Coronary artery (tissue), 2 donors: Measurements from ENCODE around the gene TPPP2.

ENCODE experiments used
- DNase-seq: peaks from one replicate; pipeline ENCODE4 v3.0.0-alpha.2; 2017; ENCODE audit warnings: low spot score
- H3K27ac ChIP-seq, 2 donors: fragments of 200-600 bp; sonication (generic); one replicate each; pipeline ENCODE4 v1.5.1; 2016 to 2019
- H3K4me3 ChIP-seq: fragments of 200-600 bp; sonication (generic); 2 replicates; pipeline ENCODE4 v1.5.1; 2016; ENCODE audit warnings: mild to moderate bottlenecking, moderate library complexity
- CTCF ChIP-seq: fragments of 200-600 bp; sonication (generic); IDR thresholded peaks from one replicate; pipeline ENCODE4 v1.5.1; 2019; ENCODE audit warnings: antibody characterized with exemption

Gene TPPP2

GRCh38 chr14:21016413-21017190 lies 13.4 kb upstream of the TPPP2 start:
- H3K27ac ChIP-seq: no peak overlapping the region
- no peak for TF ChIP-seq CTCF
- no peak for DNase-seq
- H3K4me3 ChIP-seq: no peak overlapping the region

GRCh38 chr14:21017528-21018245 lies 12.3 kb upstream of the TPPP2 start:
- no peak for TF ChIP-seq CTCF
- peak; percentile 72 for DNase-seq
- Histone ChIP-seq H3K4me3 (no peak overlapping the region), H3K27ac (no peak overlapping the region)

DNA sequence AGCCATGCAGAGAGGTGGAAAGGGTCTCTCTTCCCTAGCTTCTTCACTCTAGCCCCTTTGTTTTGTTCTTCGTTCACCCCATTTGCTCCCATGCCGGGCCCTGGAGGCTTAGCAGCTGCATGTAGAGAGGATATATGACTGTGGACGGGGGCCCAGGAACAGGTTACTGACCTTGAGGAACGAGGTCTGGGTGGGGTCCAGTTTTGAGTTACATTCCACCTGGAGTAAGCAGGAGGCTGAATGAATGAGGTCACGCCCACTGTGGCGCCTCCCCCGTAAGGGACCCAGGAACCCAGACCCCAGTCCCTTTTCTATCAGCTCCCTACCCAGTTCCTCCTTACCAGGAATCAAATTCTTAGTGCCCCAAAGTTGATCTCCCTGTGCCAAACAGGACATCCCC lies 11.7 kb upstream of the TPPP2 start:
- Histone ChIP-seq H3K4me3 (no peak overlapping the region), H3K27ac (no peak overlapping the region)
- peak; percentile 14 for DNase-seq
- TF ChIP-seq CTCF: no peak

GRCh38 chr14:21018781-21019180 lies 11.2 kb upstream of the TPPP2 start:
- peak; percentile 22 for DNase-seq
- Histone ChIP-seq H3K27ac (no peak overlapping the region), H3K4me3 (no peak overlapping the region)
- TF ChIP-seq CTCF: no peak

DNA sequence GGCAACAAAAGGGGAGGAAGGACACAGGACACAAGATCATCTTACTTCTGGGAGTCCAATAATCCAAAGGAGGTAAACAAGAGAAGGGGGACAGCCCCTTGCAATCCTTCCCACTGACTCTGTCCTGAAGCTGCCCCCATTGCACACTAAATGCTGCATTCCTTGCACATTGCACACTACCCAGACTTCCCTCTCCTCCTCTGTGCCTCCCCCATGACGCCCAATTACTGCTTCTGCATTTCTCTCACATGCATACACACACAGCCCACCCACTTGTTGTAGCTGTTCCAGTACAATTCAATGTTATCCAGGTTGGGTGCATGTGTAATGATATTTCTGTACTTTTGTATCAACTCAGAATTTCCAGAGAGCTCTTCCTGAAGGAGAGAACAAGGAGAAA lies 10.7 kb upstream of the TPPP2 start:
- no peak overlapping the region for H3K4me3 ChIP-seq
- H3K27ac ChIP-seq: no peak overlapping the region
- no peak for TF ChIP-seq CTCF
- peak; percentile 31 for DNase-seq

DNA sequence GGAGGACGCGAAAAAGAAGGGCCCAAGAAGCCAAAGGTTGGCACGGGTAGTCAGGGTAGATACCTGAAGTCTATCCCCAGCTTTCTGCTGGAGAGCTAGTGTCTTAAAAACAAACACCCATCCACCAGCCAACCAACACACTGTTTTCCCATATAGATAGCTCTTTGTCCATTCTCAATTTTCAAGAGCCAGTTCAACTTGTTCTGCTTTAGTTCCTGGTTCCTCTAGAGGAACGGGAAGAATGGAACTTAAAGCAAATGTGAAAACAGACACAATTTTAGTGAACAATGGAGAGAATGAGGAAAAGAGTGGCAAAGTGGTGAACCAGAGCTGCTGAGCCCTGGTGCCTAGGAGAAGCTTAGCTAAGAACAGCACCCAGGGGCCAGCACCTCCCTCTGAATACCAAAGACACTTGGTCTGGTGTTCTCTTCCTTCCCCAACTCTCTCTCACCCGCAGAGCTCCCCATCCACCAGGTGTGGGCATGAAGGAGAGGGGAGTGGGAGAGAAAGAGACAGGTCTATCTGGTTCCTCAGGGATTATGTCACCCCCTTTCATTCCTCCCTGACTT lies 9.0 kb upstream of the TPPP2 start:
- DNase-seq: peak; percentile 38
- Histone ChIP-seq H3K4me3 (no peak overlapping the region), H3K27ac (no peak overlapping the region)
- TF ChIP-seq CTCF: no peak
